K562 (cell line): ENCODE results near the gene SVIL. TPM values are rescaled to one million over a fixed set of nuclear protein-coding genes. Genes with fewer than 3 reads are reported as not detected.

ENCODE experiments used
- ATAC-seq: fragments of 200-7000 bp; cut with Tn5 transposase; 3 replicates; pipeline ENCODE4 v1.9.1; 2020; ENCODE audit warnings: moderate library complexity
- BruUV-seq: library from RNA; stranded (reverse); fragments of 400-500 nt; replicated peaks from 2 replicates; lab custom pipeline; 2021; lab: Mats Ljungman, UMichigan
- CTCF ChIA-PET: fragments of 300-600 bp; formaldehyde crosslinking; extraction: SDS; loops from one replicate; lab custom pipeline; 2021; ENCODE audit warnings: low intra/inter-chr PET ratio; lab: Yijun Ruan, JAX
- POLR2A ChIA-PET: fragments of 300-600, 350-650 bp; sonication (Branson Sonifier 250); formaldehyde crosslinking; extraction: SDS; loops from one replicate; lab custom pipeline; 2021; ENCODE audit warnings: antibody characterized with exemption, inconsistent platforms; lab: Yijun Ruan, JAX
- DNase-seq, 4 experiments: peaks; one replicate each; pipeline versions ENCODE4 v3.0.0 to v3.0.0-alpha.2; 2011 to 2018; ENCODE audit warnings: low spot score in 3 of 4, mixed read lengths in 3 of 4; ENCODE audit errors: extremely low read depth in 1 of 4
- FAIRE-seq: peaks from 2 replicates; lab custom pipeline; 2011; peaks lifted over from hg19 to GRCh38; lab: Jason Lieb, UNC
- H2AFZ ChIP-seq: 2 replicates; pipeline ENCODE4 v1.6.0; 2011; ENCODE audit warnings: low read depth, low read length, control low read depth, inconsistent platforms
- H3K27ac ChIP-seq: fragments of 200-600 bp; 3 replicates; pipeline ENCODE4 v1.8.0; 2011; ENCODE audit warnings: low read depth, mild to moderate bottlenecking, control low read depth, inconsistent platforms, low read length, moderate library complexity, mixed read lengths; ENCODE audit errors: extremely low read depth
- H3K27me3 ChIP-seq, 2 experiments: fragments of 300-600 bp in 1 of 2; 2 replicates in 1 of 2; 3 replicates in 1 of 2; pipeline versions ENCODE4 v1.6.0 to v1.8.0; 2011; ENCODE audit warnings: inconsistent platforms in 2 of 2, low read length in 2 of 2, mild to moderate bottlenecking in 1 of 2, mixed read lengths in 1 of 2, moderate library complexity in 1 of 2; ENCODE audit not compliant: control insufficient read depth in 2 of 2, insufficient read depth in 2 of 2
- H3K36me3 ChIP-seq: fragments of 300-600 bp; 3 replicates; pipeline ENCODE4 v1.8.0; 2011; ENCODE audit warnings: mild to moderate bottlenecking, low read length, inconsistent platforms; ENCODE audit not compliant: control insufficient read depth, insufficient read depth
- H3K4me1 ChIP-seq, 2 experiments: fragments of 200-600 bp in 1 of 2; replicated peaks in 1 of 2; 2 replicates in 1 of 2; 3 replicates in 1 of 2; pipeline versions ENCODE4 v1.5.1 to v1.8.0; 2011; ENCODE audit warnings: inconsistent platforms in 2 of 2, low read length in 2 of 2, mild to moderate bottlenecking in 1 of 2, mixed read lengths in 1 of 2, moderate library complexity in 1 of 2; ENCODE audit not compliant: control insufficient read depth in 2 of 2, insufficient read depth in 2 of 2
- H3K4me2 ChIP-seq: 2 replicates; pipeline ENCODE4 v1.6.1; 2011; ENCODE audit warnings: low read length, control low read depth, inconsistent platforms, mixed read lengths; ENCODE audit not compliant: insufficient read depth
- H3K4me3 ChIP-seq: fragments of 200-600 bp; sonication (generic), shearing (Covaris generic); 2 replicates; pipeline ENCODE4 v1.5.1; 2016; ENCODE audit warnings: control low read depth, inconsistent platforms
- H3K79me2 ChIP-seq: fragments of 200-600 bp; 3 replicates; pipeline ENCODE4 v1.8.0; 2011; ENCODE audit warnings: low read length, inconsistent platforms; ENCODE audit not compliant: control insufficient read depth, insufficient read depth
- H3K9ac ChIP-seq, 2 experiments: 2 replicates each; pipeline versions ENCODE4 v1.6.0 to v1.6.1; 2011; ENCODE audit warnings: low read depth in 2 of 2, low read length in 2 of 2, control low read depth in 1 of 2, inconsistent platforms in 1 of 2, mild to moderate bottlenecking in 1 of 2, mixed read lengths in 1 of 2; ENCODE audit not compliant: insufficient read depth in 1 of 2
- H3K9me1 ChIP-seq: one replicate; pipeline ENCODE4 v1.6.0; 2011; ENCODE audit warnings: inconsistent platforms, mild to moderate bottlenecking, low read length, moderate library complexity; ENCODE audit not compliant: control insufficient read depth, insufficient read depth
- H3K9me3 ChIP-seq: replicated peaks from 2 replicates; pipeline ENCODE4 v1.5.1; 2011; ENCODE audit warnings: low read depth, low read length, inconsistent platforms; ENCODE audit not compliant: control insufficient read depth, insufficient read depth
- H4K20me1 ChIP-seq: replicated peaks from 2 replicates; pipeline ENCODE4 v1.6.1; 2011; ENCODE audit warnings: low read length, inconsistent platforms, mixed read lengths; ENCODE audit not compliant: control insufficient read depth, insufficient read depth
- AFF1 ChIP-seq, 2 experiments: fragments of 450-650 bp; IDR thresholded peaks; 2 replicates each; pipeline ENCODE4 v1.6.1; 2018; ENCODE audit warnings: mild to moderate bottlenecking in 2 of 2, low read depth in 1 of 2; ENCODE audit not compliant: partially characterized antibody in 2 of 2
- CCAR2 ChIP-seq: fragments of 200-400 bp; formaldehyde crosslinking; IDR thresholded peaks from 2 replicates; pipeline ENCODE4 v1.6.1; 2017; ENCODE audit warnings: mild to moderate bottlenecking, low read depth, low read length
- CCNT2 ChIP-seq: IDR thresholded peaks from 2 replicates; pipeline ENCODE4 v1.6.1; 2011; ENCODE audit warnings: borderline replicate concordance, low read depth, mild to moderate bottlenecking, moderate library complexity, mixed read lengths, low read length; ENCODE audit not compliant: insufficient read length; ENCODE audit errors: extremely low read depth
- CREM ChIP-seq: IDR thresholded peaks from 2 replicates; pipeline ENCODE4 v1.6.1; 2014; ENCODE audit warnings: antibody characterized with exemption, low read depth
- FOXP1 ChIP-seq: sonication (generic); formaldehyde crosslinking; IDR thresholded peaks from 2 replicates; pipeline ENCODE4 v1.8.0; 2022; ENCODE audit warnings: mild to moderate bottlenecking, missing genetic modification reagents
- HLTF ChIP-seq: fragments of 450-650 bp; IDR thresholded peaks from 2 replicates; pipeline ENCODE4 v1.6.1; 2016
- KLF10 ChIP-seq: fragments of 250-450 bp; sonication (Bioruptor Pico); IDR thresholded peaks from 2 replicates; pipeline ENCODE4 v1.6.1; 2021; ENCODE audit warnings: matching md5 sums
- MBD2 ChIP-seq: sonication (generic); IDR thresholded peaks from 2 replicates; pipeline ENCODE4 v1.6.1; 2016; ENCODE audit warnings: low read depth, borderline replicate concordance
- RBM17 ChIP-seq: fragments of 200-400 bp; formaldehyde crosslinking; IDR thresholded peaks from 2 replicates; pipeline ENCODE4 v1.6.1; 2017; ENCODE audit warnings: low read depth, mild to moderate bottlenecking, low read length, borderline replicate concordance
- RFX7 ChIP-seq: fragments of 250-450 bp; sonication (Bioruptor Pico); IDR thresholded peaks from 2 replicates; pipeline ENCODE4 v1.5.1; 2021; ENCODE audit warnings: mild to moderate bottlenecking
- SMAD1 ChIP-seq: fragments of 150-350 bp; IDR thresholded peaks from 2 replicates; pipeline ENCODE4 v1.6.1; 2014; ENCODE audit warnings: low read length, low read depth; ENCODE audit not compliant: partially characterized antibody
- USF2 ChIP-seq: sonication (generic); formaldehyde crosslinking; IDR thresholded peaks from 2 replicates; pipeline ENCODE4 v1.5.0; 2020; ENCODE audit warnings: missing genetic modification reagents
- ZKSCAN1 ChIP-seq: fragments of 150-350 bp; IDR thresholded peaks from 2 replicates; pipeline ENCODE4 v1.6.1; 2016; ENCODE audit warnings: low read depth, low read length
- WGBS: fragments of 100-300 bp; shearing (Covaris generic); methylation state at CpG from one replicate; pipeline ENCODE4 v1.1.6; 2016; ENCODE audit warnings: low coverage, mixed read lengths; ENCODE audit not compliant: insufficient coverage; ENCODE audit errors: missing lambda C conversion rate; 5-methylcytosine and 5-hydroxymethylcytosine counted together
- in situ Hi-C: fragments of 300-500 bp; cut with MboI; formaldehyde crosslinking; loops from 4 replicates; pipeline ENCODE4 v1.15.0; 2018; ENCODE audit warnings: inconsistent platforms, mixed read lengths
- intact Hi-C: fragments of 100-400 bp; cut with micrococcal nuclease; formaldehyde crosslinking; loops from 2 replicates; pipeline ENCODE4 v1.14.2; 2022
- polyA plus RNA-seq, 8 experiments: library from polyadenylated mRNA; depleted of rRNA in 4 of 8; stranded (reverse) in 5 of 8; unstranded in 3 of 8; fragments of >200 nt; fragmentation: Nextera tagmentation in 2 of 8; fragmentation: Illumina TruSeq in 1 of 8; extraction: Ambion mirVana in 2 of 8; extraction: Trizol in 1 of 8; gene quantifications; 2 replicates each; pipeline versions ENCODE4 v1.2.1 to v1.2.3, GENCODE V29; 2011 to 2014; ENCODE audit warnings: inconsistent platforms in 1 of 8, missing spikeins in 1 of 8
- total RNA-seq, 7 experiments: library from RNA; depleted of rRNA in 6 of 7; stranded (reverse); fragments of >200 nt in 6 of 7; fragmentation: Illumina TruSeq in 2 of 7; extraction: Trizol in 2 of 7; gene quantifications; 2 replicates each; pipeline versions ENCODE4 v1.2.1 to v1.2.3, GENCODE V29; 2011 to 2021; ENCODE audit warnings: low replicate concordance in 1 of 7
- TF ChIP-seq, protein P1 (sequence below): sonication (generic); formaldehyde crosslinking; IDR thresholded peaks from 2 replicates; pipeline ENCODE4 v1.8.0; 2022; ENCODE audit warnings: mild to moderate bottlenecking, missing genetic modification reagents

SVIL gene
- total and polyA plus RNA-seq, 9 of the 15 experiments (the other 6 are each of a cell fraction or from before 2014, with no cell fraction given), result under 0.01 to 0.18 (median 0.05) TPM; not detected in 3

- Histone ChIP-seq H4K20me1 (0 out of 2 replicates have a peak, but pooled peaks cover 5% of the 10 kb centered on the region), H3K4me2 (no peak overlapping the region)
- TF ChIP-seq ZKSCAN1 (no peak), CCAR2 (no peak), SMAD1 (no peak), CREM (no peak), RFX7 (no peak), RBM17 (no peak), KLF10 (CRISPR knock-in tag) (no peak), FOXP1 (CRISPR knock-in tag) (no peak), USF2 (CRISPR knock-in tag) (no peak), HLTF (no peak), MBD2 (no peak), CCNT2 (no peak), AFF1 (IDR thresholded peaks at IDR 0.05; ENCODE audit: low read depth in 1 of 2, partially characterized antibody in 2 of 2) (no peak)
- TF ChIP-seq, protein P1, sequence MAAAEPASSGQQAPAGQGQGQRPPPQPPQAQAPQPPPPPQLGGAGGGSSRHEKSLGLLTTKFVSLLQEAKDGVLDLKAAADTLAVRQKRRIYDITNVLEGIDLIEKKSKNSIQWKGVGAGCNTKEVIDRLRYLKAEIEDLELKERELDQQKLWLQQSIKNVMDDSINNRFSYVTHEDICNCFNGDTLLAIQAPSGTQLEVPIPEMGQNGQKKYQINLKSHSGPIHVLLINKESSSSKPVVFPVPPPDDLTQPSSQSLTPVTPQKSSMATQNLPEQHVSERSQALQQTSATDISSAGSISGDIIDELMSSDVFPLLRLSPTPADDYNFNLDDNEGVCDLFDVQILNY (CRISPR knock-in tag), result no peak
- TF ChIP-seq, all 486 proteins: peak for 0
- Histone ChIP-seq H3K36me3 (no peaks in the 10 kb centered on the region), H3K9me3 (no peaks in the 10 kb centered on the region), H2AFZ (no peak overlapping the region), H3K79me2 (no peaks in the 10 kb centered on the region), H3K27ac (no peak overlapping the region), H3K4me3 (no peak overlapping the region), H3K9ac (no peak overlapping the region), H3K4me1 (no peaks in the 10 kb centered on the region), H3K9me1 (no peaks in the 10 kb centered on the region), H3K27me3 (peaks cover 27 to 52% of the 10 kb centered on the region in 2 experiments)
- CTCF ChIA-PET, result no interaction called here
- no TSS peak for BruUV-seq
- POLR2A ChIA-PET, result interaction anchor here (1.0 kb wide), 1 partner anchor 12 kb away, joined by 3 read pairs; no protein-coding TSS in a partner anchor
- WGBS, result 2% methylated on average over 5 of the region's 6 CpGs
- in situ Hi-C loops (no loop called here), intact Hi-C loops (no loop called here)
- DNase-seq (no peak), ATAC-seq (no peak), FAIRE-seq (no peak)
Observed at GRCh38 chr10:29529146-29529545, 105.6 kb downstream of the SVIL start.
